Activated CD8-positive, alpha-beta memory T cell treated with anti-CD3 and anti-CD28 coated beads, Interleukin-2, amount 50 U/mL, for 48 hours (primary cell): ENCODE measurements around the gene CCDC69.

Experiments used
- DNase-seq: peaks from one replicate; pipeline ENCODE4 v3.0.0-alpha.2; 2020

CCDC69 gene

DNA sequence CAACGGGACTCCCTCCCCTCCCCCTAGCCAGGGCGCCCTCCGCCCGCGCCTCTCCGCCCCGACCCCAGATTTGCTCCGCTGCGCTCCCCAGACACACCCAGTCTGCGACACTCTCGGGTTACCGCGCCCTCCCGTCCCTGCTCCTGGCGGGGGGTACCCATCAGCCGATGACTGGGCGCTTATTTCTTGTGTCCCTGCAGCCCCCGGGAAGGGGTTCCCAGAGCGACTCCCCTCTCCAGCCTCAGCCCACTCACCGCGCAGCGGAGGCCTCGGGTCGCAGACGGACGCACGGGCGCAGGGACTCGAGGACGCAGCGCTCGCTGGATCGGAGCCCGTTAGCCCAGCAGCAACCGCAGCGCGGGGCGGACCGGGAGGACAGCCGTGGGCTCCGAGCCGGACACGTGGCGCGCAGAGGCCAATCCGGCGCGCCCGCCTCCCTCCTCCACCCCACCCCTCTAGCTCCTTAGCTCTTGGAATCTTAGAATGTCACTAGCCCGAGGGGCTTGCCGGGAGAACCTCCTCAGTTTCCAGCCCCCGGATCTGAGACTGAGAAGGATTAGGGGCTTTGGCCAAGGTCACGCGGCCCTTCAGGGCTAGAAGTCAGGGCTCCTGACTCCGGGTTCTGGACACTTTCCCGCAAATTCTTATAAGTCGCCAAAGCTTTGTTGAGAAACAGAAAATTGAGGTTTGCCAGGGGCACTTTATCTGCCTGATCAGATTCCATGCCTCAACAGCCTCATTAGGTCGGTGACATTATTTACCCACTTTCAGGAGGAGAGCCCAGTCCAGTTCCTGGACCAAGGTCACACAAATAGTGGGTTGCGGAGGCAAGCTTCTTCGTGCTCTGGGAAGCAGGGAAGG lies 66.2 kb downstream of the CCDC69 start, which contains the start of gene ANXA6:
Gene ANXA6 (minus strand): TSS at position 354 of the 861 bp plus-strand sequence. CDS start 9,878 bp downstream, outside the sequence.
- peak; percentile 85 for DNase-seq

DNA sequence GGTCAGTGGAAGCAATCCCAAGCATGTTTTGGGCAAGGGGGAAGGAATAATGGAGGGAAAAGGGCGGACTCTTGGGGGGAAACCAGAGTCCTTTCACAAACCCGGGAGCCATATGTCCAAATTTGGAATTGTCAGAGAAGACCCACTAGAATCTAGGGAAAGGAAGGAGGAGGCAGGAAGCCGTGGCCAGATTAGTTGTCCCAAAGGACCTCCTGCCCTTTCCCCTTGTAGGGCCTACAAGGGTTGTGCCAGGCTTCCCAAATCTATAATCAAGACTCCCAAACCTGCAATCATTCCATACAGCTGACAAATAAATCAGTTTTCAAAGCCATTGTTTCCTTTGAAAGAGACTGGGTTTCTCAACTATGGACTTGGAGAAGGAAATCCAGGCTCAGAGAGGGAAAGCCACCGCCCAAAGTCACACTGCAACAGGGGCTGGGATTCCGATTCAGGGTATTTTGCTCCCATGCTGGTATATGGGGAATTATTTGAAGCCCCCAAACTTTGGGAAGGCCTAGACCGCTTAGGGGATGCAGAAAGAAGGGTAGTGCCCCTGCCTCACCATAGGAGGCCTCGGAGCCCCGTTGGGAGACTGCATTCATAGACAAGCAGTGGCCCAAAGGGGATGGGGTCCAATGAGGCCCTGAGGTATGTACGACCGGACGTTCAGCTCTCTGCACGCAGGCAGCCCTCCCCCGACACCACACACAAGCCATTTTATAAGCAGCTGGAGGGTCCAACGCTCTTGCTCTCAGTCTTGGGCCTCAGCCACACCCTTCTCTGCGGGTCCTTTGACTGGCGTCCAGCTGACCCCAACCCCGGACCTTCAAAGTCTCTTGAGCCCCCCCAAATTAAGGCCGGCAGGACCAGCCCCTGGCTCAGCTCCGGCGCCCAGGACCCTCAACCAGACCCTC lies 67.1 kb downstream of the CCDC69 start:
- peak; percentile 65 for DNase-seq

DNA sequence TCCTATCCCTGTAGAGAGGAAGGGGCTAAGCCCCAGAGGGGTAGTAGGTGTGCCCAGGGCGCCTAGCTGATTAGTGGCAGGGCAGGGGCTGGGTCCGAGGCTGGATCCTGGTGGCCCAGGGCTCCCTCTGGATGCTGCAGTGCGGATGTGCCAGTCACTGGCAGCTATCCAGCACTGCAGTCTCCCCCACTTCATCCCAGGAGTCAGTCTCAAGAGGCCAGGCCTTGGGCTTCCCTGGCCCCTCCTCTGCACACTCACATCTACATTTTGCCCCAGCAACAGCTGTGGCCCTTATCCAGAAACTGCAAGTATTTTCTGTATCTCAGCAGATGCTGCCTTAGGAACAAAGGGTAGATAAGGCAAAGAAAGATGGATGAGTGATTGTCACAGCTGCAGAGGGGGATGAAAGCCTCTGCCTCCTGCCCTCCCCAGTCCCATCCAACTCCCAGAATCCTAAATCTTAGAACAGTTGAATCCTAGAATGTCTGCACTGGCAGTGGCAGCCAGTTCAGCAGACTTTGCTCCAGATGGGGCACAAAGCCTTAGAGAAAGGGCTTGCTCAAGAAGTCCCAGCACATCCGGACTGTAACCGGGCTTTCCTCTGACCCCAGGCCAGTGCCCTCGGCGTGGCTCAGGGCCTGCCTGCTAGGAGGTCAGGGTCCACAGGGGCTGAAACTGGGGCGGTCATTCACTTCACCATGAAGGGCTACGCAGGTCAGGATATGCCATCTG lies 68.0 kb downstream of the CCDC69 start:
- DNase-seq = no peak

DNA sequence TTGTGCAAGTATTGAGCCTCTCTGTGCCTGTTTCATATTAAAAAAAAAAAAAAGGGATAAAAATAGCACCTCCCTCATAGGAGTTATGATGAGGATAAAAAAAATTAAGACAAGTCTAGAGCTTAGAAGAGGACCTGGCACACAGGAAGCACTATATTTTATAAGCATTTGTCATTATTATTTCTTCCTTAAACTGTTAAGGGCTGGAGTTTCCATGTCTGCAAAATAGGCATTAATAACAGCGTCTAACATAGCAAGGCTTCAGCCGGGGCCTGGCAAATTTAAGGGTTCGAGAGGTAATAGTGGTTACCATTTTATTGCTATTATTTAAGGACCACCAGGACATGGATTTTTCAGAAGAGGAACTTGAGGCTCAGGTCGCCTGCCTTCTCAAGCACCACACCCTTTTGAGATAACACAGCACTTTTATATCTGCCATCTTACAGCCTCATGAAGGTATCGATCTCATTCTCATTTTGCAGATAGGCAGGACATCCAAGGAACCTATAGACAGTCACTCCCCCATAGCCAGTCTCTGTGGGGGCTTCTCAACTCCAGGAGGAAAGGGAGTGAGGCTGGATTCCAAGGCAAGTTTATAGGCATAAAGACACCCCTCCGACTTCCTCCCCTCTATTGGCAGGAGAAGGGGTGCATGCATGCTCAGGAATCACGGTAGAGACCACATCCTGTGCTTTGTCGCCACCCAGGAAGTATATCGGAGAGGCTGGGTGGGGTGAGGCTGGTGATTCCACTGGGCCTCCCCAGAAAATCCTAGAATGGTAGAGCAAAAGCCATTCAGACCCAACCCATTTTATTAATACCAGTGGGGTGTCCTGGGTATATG lies 68.7 kb downstream of the CCDC69 start:
- DNase-seq = peak; percentile 71

DNA sequence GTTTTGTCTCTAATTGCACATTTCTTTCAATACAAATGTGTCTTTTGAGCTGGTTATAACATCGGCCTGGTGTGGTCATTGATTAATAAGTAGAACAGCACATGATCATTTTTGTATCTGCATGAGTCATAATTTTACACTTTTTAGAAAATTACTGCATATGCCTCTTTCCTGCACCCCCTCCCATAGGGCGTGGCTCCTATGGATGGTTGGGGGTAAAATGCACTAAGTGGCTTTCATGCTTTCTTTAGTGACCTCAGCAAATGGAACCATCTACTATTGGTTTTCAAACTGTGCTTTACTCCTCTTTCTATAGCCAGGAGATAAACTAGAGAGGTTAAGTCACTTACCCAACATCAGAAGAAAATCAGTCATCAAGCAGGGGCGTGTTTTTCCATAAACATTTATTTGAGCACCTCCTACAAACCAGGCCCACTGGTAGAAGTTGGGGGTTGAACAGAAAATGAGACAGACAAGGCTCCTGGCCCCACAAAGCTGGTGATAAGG lies 70.1 kb downstream of the CCDC69 start:
- DNase-seq = no peak

DNA sequence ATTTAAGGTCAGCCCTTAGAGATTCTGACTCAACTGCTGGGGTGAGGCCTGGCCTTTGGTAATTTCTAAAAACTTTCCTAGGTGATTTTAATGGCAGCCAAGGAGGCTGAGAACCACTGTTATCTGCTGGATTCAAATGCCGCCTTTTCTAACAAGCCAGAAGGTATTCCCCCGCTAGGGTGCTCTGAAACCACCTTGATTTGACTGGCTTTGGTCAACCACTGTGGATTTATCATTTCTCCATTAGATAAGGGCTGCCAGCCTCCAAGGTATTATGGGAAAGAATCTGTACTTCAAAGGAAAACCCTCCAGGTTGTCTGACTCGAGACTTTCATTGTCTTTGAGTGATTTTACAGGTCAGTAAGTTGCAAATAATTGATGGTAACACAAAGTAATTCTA lies 70.6 kb downstream of the CCDC69 start:
- DNase-seq = no peak

DNA sequence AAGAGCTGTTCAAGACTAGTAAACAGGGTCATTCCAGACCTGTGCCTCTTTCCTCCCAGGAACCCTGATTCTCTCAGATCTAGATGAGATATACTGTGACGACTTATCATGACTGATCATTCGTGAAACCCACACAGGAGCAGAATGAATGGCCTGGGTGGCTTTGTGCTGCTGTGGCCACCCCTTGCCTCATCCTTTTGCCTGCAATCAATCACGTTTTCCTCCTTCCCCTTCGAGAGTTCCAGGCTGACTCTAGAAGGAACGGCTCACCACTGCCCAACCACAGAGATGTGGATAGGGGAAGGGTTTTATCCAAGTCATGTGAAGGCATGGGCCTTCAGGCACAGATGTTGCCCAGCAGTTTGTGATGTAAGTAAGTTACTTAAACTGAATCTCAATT lies 72.1 kb downstream of the CCDC69 start:
- peak; percentile 77 for DNase-seq

DNA sequence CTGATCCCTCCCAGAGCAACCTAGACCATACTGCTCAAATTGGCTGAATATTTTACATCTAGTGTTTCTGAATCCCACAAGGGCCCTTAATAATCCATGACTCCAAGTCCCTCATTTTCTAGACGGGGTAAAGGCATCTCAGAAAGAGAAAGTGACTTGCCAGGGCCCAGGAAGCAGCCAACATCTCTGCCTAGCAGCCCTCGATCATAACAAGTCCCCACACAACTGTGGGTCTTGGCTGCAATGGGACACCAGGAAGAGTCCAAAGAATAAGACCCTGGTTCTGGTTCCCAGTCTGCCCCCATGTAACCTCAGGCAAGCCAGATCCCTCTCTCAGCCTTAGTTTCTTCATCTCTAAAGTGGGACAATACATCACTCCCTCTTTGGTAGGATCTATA lies 72.6 kb downstream of the CCDC69 start:
- no peak for DNase-seq

DNA sequence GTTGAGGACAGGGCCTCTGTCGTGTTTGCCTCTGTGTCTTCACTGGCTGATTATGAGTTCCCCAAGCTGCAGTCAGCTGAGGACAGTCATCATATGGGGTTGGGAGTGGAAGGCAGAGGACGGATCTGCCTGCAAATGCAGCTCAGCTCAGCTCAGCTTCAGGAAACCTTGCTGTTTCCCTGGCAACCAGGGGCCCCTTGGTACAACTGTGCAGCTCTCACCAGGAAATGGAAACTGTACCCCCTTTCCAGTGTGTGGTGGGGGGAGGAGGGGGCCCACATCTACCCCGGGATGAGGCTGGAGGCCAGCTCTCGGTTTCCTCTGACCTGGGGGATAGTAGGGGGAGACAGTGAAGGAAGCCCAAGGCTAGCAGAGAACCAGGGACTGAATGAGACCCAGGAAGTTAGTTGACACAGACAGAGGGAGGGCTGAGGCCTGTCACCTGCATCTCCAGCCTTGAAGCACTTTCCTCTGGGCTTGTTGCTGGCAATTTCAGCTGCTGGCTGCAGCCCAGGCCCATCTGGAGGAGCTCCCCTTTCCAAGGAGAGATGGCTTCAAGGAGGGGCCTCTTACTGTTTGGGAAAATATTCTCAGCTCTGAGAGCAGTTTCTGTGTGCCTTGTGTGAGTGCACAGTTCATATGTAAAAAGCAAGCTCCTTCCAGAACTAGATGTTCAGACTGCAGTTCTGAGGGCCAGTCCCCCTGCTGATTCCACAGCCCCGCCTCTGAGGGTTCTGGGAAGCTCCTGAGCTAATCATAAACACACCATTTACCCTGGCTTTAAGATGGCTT lies 73.2 kb downstream of the CCDC69 start:
- peak; percentile 77 for DNase-seq

DNA sequence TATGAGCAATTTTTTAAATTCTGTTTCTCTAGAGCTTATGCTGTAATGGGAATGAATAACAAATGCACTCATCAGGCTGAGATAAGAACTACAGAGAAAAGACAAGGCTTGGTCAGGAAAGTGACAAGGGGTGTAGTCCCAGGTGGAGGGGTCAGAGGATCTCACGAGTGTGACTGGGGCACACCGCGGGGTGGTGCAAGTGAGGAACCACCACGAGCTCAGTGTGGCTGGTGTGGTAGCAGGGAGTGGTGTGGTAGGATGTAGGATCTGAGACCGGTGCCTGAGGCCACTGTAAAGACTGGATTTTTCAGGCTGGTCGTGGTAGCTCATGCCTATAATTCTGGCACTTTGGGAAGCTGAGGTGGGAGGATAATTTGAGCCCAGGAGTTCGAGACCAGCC lies 75.3 kb downstream of the CCDC69 start:
- DNase-seq = no peak

DNA sequence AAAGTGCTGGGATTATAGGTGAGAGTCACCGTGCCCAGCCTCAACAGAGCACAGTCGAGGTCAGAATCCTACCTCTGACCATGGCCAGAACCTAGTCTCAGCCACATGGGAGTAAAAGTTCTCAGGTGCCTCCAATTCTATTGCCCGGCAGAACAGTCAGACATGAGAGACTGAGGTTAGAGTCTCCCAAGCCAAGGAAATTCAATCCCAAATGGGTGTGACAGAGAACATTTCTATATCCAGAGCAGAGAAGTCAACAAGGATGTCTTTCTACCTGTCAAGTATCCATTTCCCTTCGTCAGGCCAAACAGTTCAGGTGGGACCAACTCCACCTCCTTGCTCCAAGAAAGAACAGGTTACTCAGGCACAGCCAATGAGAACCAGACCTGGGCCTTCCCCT lies 76.9 kb downstream of the CCDC69 start:
- DNase-seq = no peak

DNA sequence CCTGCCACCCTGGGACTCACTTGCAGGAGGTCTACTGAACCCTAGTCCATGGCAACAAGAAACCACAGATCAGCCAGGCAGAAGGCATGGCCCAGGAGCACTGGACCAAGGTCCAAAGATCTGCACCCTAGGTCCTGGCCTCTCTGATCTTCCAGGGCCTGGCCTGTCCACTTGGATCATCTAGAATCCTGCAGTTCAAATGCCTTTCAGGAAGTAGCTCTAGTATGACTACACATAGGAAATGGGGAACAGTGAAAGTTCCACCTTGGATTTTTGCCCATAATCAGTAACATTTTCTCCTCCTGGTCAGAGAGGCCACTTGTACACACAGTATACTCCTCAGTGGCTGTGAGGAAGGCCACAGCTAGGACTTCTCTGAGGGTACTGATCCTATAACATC lies 77.8 kb downstream of the CCDC69 start:
- no peak for DNase-seq

DNA sequence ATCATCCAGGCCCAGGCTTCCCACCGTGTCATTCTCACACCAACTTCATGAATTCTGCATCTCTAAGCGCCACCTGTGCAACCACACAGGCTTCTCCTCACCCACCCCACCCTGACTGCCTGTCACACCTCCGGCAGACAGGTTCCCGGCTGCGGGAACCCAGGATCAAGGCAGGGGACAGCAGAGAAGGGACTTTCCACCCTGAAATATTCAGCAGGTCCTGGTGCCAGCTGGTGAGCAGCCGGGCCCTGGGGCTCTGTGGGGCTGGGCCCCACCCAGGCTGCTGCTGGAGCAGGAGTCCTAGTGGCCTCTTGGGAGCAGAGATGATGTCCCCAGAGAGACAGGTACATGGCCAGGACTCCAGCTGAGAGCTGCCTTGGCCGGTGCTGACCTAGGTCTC lies 79.0 kb downstream of the CCDC69 start:
- no peak for DNase-seq

DNA sequence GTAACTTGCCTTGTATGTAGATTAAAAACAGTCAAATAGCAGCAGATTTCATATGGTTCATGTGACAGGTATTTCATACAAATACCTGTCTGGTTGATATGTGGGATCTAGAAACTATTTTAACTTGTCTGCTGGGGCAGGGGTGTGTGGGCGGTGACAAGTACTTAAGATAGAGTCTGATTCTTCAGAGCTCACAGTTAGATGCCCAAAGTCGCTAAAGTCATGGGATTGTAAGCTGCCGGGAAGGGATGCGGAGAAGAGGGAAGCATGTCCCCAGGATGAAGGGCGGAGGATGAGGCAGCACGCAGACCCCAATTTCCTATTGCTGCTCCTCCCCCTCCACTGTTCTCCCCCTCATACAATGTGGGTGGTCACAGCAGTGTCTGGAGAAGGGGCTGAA lies 79.6 kb downstream of the CCDC69 start:
- no peak for DNase-seq

DNA sequence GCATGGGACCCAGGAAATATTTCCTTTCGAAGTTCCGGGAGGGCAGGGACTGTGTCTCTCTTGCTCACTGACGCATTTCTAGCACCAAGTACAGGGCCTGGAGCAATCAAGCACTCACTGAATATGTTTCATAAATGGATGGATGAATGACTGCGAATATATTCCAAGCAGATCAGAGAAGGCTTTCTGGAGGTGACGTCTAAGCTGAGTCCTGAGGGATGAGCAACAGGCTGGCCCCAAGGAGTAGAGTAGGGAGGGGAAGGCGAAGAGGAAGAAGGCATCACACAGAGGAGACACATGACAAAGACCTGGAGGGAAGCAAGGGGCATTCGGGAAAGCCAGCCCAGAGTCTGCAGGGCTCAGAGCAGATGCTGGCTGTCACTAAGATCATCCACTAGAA lies 80.2 kb downstream of the CCDC69 start:
- DNase-seq = no peak

DNA sequence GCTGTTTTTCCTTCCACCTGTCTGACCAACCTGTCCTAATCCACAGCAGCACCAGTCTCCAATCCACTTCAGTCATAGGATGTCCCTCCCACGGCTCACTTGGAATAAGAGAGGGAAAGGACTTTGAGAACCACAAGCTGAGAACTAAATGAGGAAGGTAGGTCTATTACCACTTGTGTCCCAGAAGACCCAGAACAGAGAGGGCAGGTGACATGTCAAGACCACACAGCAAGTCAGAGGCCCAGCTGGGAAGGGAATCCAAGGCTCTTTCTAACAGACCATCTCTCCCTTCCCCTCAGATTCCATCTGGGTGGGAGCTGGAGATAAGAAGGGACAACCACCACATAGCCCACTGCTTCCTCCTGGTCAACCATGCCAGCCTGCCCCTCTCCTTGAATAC lies 81.0 kb downstream of the CCDC69 start:
- DNase-seq = no peak

DNA sequence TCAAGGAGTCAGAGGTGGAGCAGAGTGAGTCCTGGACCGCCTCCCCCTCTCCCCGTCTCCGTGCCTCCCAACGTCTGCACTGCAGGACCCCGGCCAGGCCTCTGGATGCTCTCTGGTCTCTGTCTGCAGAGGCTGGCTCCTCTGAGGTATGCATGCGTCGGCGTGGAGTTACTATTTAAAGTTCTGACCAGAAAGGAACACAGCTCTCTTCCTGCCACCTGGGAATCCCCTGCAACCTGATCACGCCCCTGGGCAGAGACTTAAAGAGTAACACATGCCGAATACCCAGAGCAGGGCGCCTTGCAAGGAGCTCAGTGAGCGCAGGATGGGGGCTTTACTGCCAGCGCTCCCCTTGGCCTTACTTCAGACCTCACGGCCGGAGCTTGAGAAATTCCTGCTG lies 82.4 kb downstream of the CCDC69 start:
- peak; percentile 74 for DNase-seq

DNA sequence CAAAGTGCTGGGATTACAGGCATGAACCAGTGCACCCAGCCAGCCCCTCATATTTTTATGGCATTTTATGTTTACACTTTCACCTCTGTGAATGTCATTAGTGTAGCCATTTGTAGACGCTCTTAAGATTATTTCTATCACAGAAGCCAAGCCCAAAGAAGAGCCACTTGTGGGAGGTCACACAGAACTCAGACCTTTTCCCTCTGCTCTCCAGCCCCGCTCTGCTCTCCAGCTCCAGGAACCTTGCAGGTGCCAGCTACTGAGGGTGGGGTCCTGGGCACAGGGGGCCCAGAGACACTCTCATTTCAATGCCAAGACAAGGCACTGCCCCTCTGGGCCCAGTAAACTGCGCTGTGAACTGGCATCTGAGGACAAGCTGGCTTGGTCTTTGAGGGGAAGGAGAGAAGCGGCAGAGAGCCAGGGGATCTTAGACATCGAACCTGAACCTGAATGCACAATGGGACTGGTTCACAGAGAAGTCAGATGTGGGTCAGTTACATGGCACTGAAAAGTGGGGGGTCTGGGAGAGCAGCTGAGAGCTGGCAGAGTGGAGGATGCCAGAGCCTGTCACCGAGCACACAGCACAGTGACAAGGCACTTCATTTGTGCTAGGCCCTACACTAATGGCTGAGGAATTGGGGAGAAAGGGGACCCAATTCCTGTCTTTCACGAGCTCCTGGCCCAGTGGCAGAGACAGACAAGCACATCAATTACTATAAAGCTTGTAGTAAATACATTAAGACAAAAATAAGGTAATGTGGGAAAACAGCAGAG lies 83.0 kb downstream of the CCDC69 start:
- DNase-seq = no peak

DNA sequence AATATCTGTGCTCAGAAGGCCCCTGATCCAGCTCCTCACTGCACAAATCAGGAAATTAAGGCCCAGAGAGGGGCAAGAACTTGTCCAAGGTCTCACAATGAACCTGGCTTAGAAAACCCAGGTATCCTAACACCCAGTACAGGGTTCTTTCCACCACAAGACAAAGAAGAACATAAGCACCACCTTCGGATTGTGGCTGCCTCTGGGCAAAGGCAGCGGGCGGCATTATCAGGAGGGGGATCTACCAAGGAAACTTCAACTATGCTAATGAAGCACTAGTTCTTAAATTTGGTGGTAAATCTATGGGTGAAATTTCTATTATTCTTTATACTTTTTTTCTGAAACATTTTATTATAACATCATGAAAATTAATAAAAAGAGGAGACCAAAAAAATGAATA lies 84.2 kb downstream of the CCDC69 start:
- no peak for DNase-seq

DNA sequence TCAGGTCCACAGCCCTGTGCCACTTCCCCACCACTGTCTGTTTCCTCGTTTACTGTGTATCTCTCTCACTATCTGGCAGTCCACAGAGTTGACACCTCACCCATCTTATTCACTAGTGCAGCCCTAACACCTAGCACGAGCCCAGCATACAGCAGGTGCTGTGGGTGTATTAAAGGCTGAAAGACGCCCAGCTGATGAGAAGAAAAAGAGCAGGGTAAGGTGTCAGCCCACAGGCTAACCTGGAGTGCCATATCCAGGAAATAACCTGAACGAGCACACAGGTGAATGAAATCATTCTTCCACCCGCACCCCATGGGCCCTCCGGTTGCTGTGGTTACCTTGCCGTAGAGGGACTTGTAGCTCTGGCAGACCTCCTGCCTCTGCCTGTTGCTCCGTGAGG lies 84.9 kb downstream of the CCDC69 start:
- DNase-seq = no peak
